Sigmoid colon (tissue), 7 donors: Measurements from ENCODE around the gene OSMR. TPM values are rescaled to one million over a fixed set of nuclear protein-coding genes. Genes with fewer than 3 reads are reported as not detected.

Experiments
- DNase-seq: peaks from one replicate; pipeline ENCODE4 v3.0.0-alpha.2; 2019
- H3K27ac ChIP-seq, 4 donors: fragments of 200-600 bp; sonication (generic); one replicate each; pipeline ENCODE4 v1.5.1; 2016 to 2019; ENCODE audit warnings: mild to moderate bottlenecking in 1 of 4
- H3K27me3 ChIP-seq, 3 donors: fragments of 200-600 bp; sonication (generic); one replicate each; pipeline ENCODE4 v1.5.1; 2019; ENCODE audit warnings: mild to moderate bottlenecking in 1 of 3
- H3K36me3 ChIP-seq, 4 donors: fragments of 200-600 bp; sonication (generic); one replicate each; pipeline ENCODE4 v1.5.1; 2016 to 2019
- H3K4me1 ChIP-seq, 4 donors: fragments of 200-600 bp; sonication (generic); one replicate each; pipeline ENCODE4 v1.5.1; 2017 to 2019
- H3K4me3 ChIP-seq, 4 donors: fragments of 200-600 bp; sonication (generic); one replicate each; pipeline ENCODE4 v1.5.1; 2017 to 2019; ENCODE audit warnings: mild to moderate bottlenecking in 2 of 4, moderate library complexity in 1 of 4
- H3K9me3 ChIP-seq, 4 donors: fragments of 200-600 bp in 3 of 4; sonication (generic) in 3 of 4; one replicate each; pipeline versions ENCODE4 v1.5.1 to v1.6.1; 2013 to 2019
- CTCF ChIP-seq, 4 experiments: fragments of 450-650 bp in 3 of 4; fragments of 200-600 bp in 1 of 4; IDR thresholded peaks; one replicate each; pipeline ENCODE4 v1.5.1; 2016 to 2019; ENCODE audit warnings: antibody characterized with exemption in 4 of 4, mild to moderate bottlenecking in 3 of 4, moderate library complexity in 2 of 4
- EP300 ChIP-seq, 4 donors: sonication (generic); formaldehyde crosslinking; IDR thresholded peaks; one replicate each; pipeline ENCODE4 v1.6.1; 2017; ENCODE audit warnings: antibody characterized with exemption in 4 of 4
- POLR2A ChIP-seq, 2 donors: fragments of 450-650 bp; IDR thresholded peaks; one replicate each; pipeline ENCODE4 v1.6.1; 2016; ENCODE audit warnings: antibody characterized with exemption in 2 of 2, mild to moderate bottlenecking in 2 of 2, moderate library complexity in 2 of 2
- POLR2AphosphoS5 ChIP-seq, 4 donors: sonication (generic); formaldehyde crosslinking; IDR thresholded peaks; one replicate each; pipeline ENCODE4 v1.6.1; 2017; ENCODE audit warnings: antibody characterized with exemption in 4 of 4
- WGBS, 2 donors: extraction: QIAGEN DNeasy Blood & Tissue Kit; methylation state at CpG; one replicate each; pipeline ENCODE4 v1.1.7; 2013; 5-methylcytosine and 5-hydroxymethylcytosine counted together
- intact Hi-C: fragments of 100-400 bp; cut with DNase I; formaldehyde crosslinking; loops from one replicate; pipeline ENCODE4 v1.15.1; 2023
- polyA plus RNA-seq, 3 donors: library from polyadenylated mRNA; stranded (reverse); fragments of 200-250 nt; gene quantifications; one replicate each; pipeline ENCODE4 v1.2.3, GENCODE V29; 2013
- total RNA-seq, 4 donors: library from RNA; depleted of rRNA; stranded (reverse); fragments of >200 nt; gene quantifications; one replicate each; pipeline ENCODE4 v1.1.0, GENCODE V29; 2016
- donor health status: healthy with polysubstance abuse.
- donor health status: Bipolar disorder and iron deficiency.
- donor health status: healthy.

The OSMR gene
- total and polyA plus RNA-seq, 7 donors = 0.60 to 65.3 (median 18.5) TPM

- no peak overlapping the region for H3K4me3 ChIP-seq
- no peaks in the 10 kb centered on the region for H3K9me3 ChIP-seq
- H3K27ac ChIP-seq = no peak overlapping the region
- 10 to 36% methylated on average over 8 of the region's 8 CpGs for WGBS, 2 donors
- no peaks in the 10 kb centered on the region for H3K27me3 ChIP-seq
- H3K4me1 ChIP-seq = peaks cover 0 to 14% (median 8%) of the 10 kb centered on the region in 4 donors
- intact Hi-C loops = loop anchor here (5.0 kb wide), 1 partner anchor 426 kb away; no protein-coding TSS in a partner anchor
- no peaks in the 10 kb centered on the region for H3K36me3 ChIP-seq
- TF ChIP-seq POLR2AphosphoS5 (IDR thresholded peaks at IDR 0.05) (peak in 3 of 4 donors; percentile 19 to 61 (median 29)), CTCF (IDR thresholded peaks at IDR 0.05) (no peak), POLR2A (IDR thresholded peaks at IDR 0.05) (no peak), EP300 (IDR thresholded peaks at IDR 0.05) (peak in 1 of 4 donors; percentile 12)
- DNase-seq = no peak
Measured at GRCh38 chr5:38807570-38808483, 38.0 kb upstream of the OSMR start.

DNA sequence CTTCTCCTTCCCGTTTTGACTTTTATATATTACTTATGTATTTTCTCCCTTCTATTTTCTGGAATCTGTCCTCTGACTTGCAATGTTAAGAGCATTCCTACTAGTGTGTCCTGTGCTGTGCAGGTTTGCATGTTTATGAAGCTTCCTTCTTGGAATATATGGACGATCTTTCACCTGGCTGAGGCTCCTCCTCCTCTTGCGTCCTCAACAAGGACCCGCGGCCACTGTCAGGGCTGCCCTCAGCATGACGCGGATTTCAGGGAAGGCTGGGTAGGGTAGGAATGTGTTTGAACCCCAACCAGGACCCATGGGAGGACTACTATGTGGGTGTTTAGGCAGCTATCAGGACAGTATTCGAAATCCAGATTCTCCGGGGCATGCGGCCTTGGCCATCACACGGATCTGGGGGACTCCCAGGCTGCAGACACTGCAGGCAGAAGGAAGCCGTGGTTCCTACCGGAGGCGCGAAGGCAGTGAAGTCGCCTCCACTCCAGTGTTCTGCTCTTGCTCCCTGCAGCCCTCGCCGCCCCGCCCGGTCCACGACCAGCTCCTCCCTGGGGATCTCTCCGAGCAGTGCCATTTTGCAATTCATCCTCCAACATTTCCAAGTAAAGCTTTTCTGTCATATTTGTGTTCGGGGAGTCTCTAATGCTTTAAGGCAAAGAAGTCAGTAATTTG lies 37.0 kb upstream of the OSMR start:
- no peaks in the 10 kb centered on the region for H3K36me3 ChIP-seq
- TF ChIP-seq POLR2A (IDR thresholded peaks at IDR 0.05) (no peak), EP300 (IDR thresholded peaks at IDR 0.05) (no peak), POLR2AphosphoS5 (IDR thresholded peaks at IDR 0.05) (no peak), CTCF (IDR thresholded peaks at IDR 0.05) (no peak)
- WGBS, 2 donors = 84 to 89% methylated on average over 23 of the region's 23 CpGs
- peaks cover 0 to 14% (median 8%) of the 10 kb centered on the region in 4 donors for H3K4me1 ChIP-seq
- H3K27ac ChIP-seq = peak overlapping the region in 2 of 4 donors; percentile 37 to 41
- intact Hi-C loops = loop anchor here (5.0 kb wide), 1 partner anchor 427 kb away; no protein-coding TSS in a partner anchor
- no peak overlapping the region for H3K4me3 ChIP-seq
- DNase-seq = no peak
- no peaks in the 10 kb centered on the region for H3K9me3 ChIP-seq
- H3K27me3 ChIP-seq = no peaks in the 10 kb centered on the region

DNA sequence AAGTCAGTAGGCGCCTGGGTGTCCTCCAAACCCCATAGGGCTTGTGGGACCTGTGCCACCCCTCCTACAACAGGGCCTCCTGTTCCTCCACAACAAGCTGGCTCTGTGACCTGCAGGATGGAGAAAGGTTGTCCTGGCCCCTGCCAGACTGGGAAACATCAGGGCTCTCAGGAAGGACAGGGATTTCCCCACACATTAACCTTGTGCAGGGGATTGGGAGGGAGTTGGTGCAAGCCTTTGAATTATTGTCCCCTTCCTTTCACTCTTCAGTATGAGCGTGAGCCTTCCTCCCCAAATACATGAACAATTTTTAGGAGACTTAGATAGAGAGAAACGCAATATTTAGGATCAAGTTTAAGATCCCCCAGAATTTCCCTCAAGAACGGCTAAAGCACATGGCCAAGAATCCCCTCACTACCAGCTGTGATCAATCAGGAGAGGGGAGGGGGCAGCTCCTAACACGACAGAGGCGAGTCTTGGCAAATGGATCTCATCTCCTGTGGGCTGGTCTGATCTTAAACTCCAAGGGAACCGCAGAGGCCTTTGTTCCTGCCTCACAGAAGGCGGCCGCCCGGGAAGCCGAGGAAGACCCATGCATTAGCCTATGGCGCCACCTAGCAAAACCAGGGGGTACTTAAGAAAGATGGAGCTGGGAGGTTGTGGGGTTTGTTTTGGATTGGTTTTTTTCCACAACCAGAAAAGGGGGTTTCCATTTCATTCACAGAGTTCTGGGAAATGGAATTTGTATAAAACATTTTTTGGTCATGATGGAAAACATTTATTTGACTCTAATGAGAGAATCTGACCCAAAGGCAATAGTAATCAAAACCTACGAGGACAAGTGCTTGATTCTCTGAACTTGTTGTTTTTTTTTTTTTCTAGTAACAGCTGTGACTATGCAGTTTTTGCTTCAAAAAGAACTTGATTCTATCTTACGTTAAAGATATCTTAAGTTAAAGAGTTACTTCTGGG lies 36.1 kb upstream of the OSMR start:
- Histone ChIP-seq H3K4me1 (peaks cover 0 to 14% (median 8%) of the 10 kb centered on the region in 4 donors), H3K27ac (peak overlapping the region in 3 of 4 donors; percentile 28 to 41 (median 37))
- intact Hi-C loops = loop anchor here (1.0 to 5.0 kb wide), 2 partner anchors 368 to 427 kb away; no protein-coding TSS in a partner anchor

More for the DNA sequence above, 36.1 kb upstream of the OSMR start:
- peak; percentile 93 for DNase-seq
- H3K9me3 ChIP-seq = no peaks in the 10 kb centered on the region
- H3K27me3 ChIP-seq = no peaks in the 10 kb centered on the region
- TF ChIP-seq EP300 (IDR thresholded peaks at IDR 0.05) (no peak), POLR2A (IDR thresholded peaks at IDR 0.05) (no peak), CTCF (IDR thresholded peaks at IDR 0.05) (peak; percentile 69 to 84 (median 77)), POLR2AphosphoS5 (IDR thresholded peaks at IDR 0.05) (peak in 1 of 4 donors; percentile 7)
- H3K4me3 ChIP-seq = no peak overlapping the region
- WGBS, 2 donors = 22 to 24% methylated on average over 14 of the region's 14 CpGs
- H3K36me3 ChIP-seq = no peaks in the 10 kb centered on the region
